Panc1 (cell line): Measurements from ENCODE around the gene NID1. TPM values are rescaled to one million over a fixed set of nuclear protein-coding genes. Genes with fewer than 3 reads are reported as not detected.

Experiments
- ATAC-seq: fragments of 200-7000 bp; cut with Tn5 transposase; 2 replicates; pipeline ENCODE4 v1.9.1; 2020; ENCODE audit warnings: mild to moderate bottlenecking, moderate library complexity
- BruUV-seq: library from RNA; stranded (reverse); fragments of 400-500 nt; replicated peaks from 2 replicates; lab custom pipeline; 2021; lab: Mats Ljungman, UMichigan
- CTCF ChIA-PET: fragments of 300-600 bp; sonication (Branson Sonifier 250); formaldehyde crosslinking; loops from one replicate; lab custom pipeline; 2022; ENCODE audit warnings: antibody characterized with exemption; lab: Charles Lee
- POLR2A ChIA-PET: fragments of 300-600 bp; sonication (Branson Sonifier 250); formaldehyde crosslinking; loops from one replicate; lab custom pipeline; 2022; ENCODE audit warnings: antibody characterized with exemption; lab: Charles Lee
- DNase-seq: peaks from one replicate; pipeline ENCODE4 v3.0.0-alpha.2; 2010; ENCODE audit warnings: low read depth, low spot score
- H3K27ac ChIP-seq: 2 replicates; pipeline ENCODE4 v1.5.1; 2011; ENCODE audit warnings: mild to moderate bottlenecking, low read length, inconsistent platforms
- H3K27me3 ChIP-seq: fragments of 200-500 bp; sonication (Bioruptor generic); 2 replicates; pipeline ENCODE4 v1.6.0; 2014; ENCODE audit warnings: low read length, inconsistent platforms; ENCODE audit not compliant: control insufficient read depth, insufficient read depth
- H3K36me3 ChIP-seq: fragments of 200-500 bp; sonication (Bioruptor generic); 2 replicates; pipeline ENCODE4 v1.5.1; 2014; ENCODE audit warnings: inconsistent platforms, mild to moderate bottlenecking, low read length, moderate library complexity; ENCODE audit not compliant: control insufficient read depth, insufficient read depth
- H3K4me1 ChIP-seq: 2 replicates; pipeline ENCODE4 v1.5.1; 2011; ENCODE audit warnings: inconsistent platforms, mild to moderate bottlenecking, low read length, moderate library complexity; ENCODE audit not compliant: control insufficient read depth, insufficient read depth
- H3K4me3 ChIP-seq, 2 experiments: 2 replicates each; pipeline ENCODE4 v1.5.1; 2011 to 2012; ENCODE audit warnings: low read depth in 2 of 2, low read length in 2 of 2, mild to moderate bottlenecking in 2 of 2, inconsistent platforms in 1 of 2, moderate library complexity in 1 of 2
- H3K9me3 ChIP-seq: fragments of 200-500 bp; sonication (Bioruptor generic); 2 replicates; pipeline ENCODE4 v1.5.1; 2014; ENCODE audit warnings: low read depth, mild to moderate bottlenecking, inconsistent platforms, low read length, moderate library complexity; ENCODE audit not compliant: control insufficient read depth, insufficient read depth
- CTCF ChIP-seq: fragments of 450-650 bp; IDR thresholded peaks from 2 replicates; pipeline ENCODE4 v1.5.1; 2017; ENCODE audit warnings: mild to moderate bottlenecking
- POLR2AphosphoS5 ChIP-seq: IDR thresholded peaks from 2 replicates; pipeline ENCODE4 v1.6.1; 2012; ENCODE audit warnings: mild to moderate bottlenecking, low read depth, low read length, moderate library complexity
- REST ChIP-seq, 2 experiments: IDR thresholded peaks; 2 replicates each; pipeline ENCODE4 v1.6.1; 2011 to 2012; ENCODE audit warnings: low read depth in 2 of 2, control low read depth in 1 of 2, low read length in 1 of 2, mild to moderate bottlenecking in 1 of 2, moderate library complexity in 1 of 2; ENCODE audit not compliant: insufficient read depth in 1 of 2
- SIN3A ChIP-seq: IDR thresholded peaks from 2 replicates; pipeline ENCODE4 v1.6.1; 2012; ENCODE audit warnings: low read depth, mild to moderate bottlenecking, low read length, moderate library complexity, borderline replicate concordance; ENCODE audit not compliant: insufficient read depth
- TCF7L2 ChIP-seq: IDR thresholded peaks from 2 replicates; pipeline ENCODE4 v1.6.1; 2011; ENCODE audit warnings: mild to moderate bottlenecking, low read depth, low read length, inconsistent platforms
- in situ Hi-C: cut with HindIII; loops from 2 replicates; pipeline ENCODE4 v1.10.0; 2016; ENCODE audit warnings: low sequenced_read_pairs, low pct_unique_long_range_greater_than_20kb
- intact Hi-C: fragments of 100-400 bp; cut with micrococcal nuclease; formaldehyde crosslinking; loops from one replicate; pipeline ENCODE4 v1.10.0; 2022; ENCODE audit not compliant: unreplicated experiment
- total RNA-seq: library from RNA; stranded (reverse); gene quantifications from one replicate; pipeline ENCODE4 v1.2.1, GENCODE V29; 2021; ENCODE audit not compliant: unreplicated experiment

NID1 gene
- total RNA-seq, 1 experiment from 2014 or later: 89.3 TPM

DNA sequence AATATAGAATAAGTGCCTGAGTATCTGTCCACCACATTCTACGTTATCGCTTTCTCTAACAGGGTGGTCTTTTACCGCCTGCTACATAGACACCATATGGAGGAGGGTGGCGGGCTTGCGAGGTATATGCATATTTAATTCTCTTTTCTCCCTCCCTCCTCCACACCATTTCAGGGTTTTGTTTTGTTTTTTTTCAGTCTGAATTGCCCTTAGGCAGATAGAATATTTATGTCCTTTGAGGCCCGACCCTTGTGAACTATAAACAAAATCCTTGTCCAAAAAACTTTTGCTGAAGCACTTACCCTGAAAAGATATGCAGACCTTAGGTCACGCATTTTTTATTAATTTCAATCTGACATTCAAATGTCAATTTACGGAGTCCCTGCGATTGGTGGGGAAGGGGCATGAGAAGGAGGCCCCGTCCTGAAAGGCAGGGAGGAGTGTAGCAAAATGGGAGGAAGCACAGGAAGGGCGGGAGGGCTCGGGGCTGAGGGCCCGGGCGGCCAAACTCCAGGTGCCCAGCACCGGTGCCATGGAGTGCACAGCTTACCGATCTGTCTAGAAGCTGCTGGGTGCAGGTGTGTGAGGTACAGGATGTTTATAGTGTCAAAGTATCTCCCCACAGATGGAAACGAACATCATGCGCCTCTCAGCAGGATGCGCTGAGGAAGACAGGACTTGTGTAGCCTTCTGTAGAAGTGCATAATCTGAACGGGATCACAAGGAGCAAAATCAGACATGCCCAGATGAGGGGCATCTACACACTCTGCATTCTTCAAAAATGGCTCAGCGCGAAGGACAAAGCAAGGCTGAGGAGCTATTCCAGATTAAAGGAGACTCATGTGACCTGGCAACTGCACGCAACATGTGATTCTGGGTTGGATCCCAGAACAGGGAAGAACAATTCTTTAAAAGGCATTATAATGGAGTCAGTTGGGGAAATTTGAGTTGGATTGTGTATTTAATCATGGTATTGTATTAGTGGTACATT is 129.4 kb downstream of the NID1 start:
- Histone ChIP-seq H3K4me3 (no peak overlapping the region), H3K4me1 (peaks cover 10% of the 10 kb centered on the region; the same call in 1 of the 2 replicates), H3K27me3 (no peaks in the 10 kb centered on the region), H3K9me3 (no peaks in the 10 kb centered on the region), H3K27ac (no peak overlapping the region; the same call in 1 of the 2 replicates), H3K36me3 (no peaks in the 10 kb centered on the region)
- ChIA-PET POLR2A (interaction anchor here (0.6 to 1.1 kb wide), 2 partner anchors 12 to 79 kb away, joined by 3 to 5 read pairs; no protein-coding TSS in a partner anchor), CTCF (interaction anchor here (1.5 kb wide), 1 partner anchor 36 kb away, joined by 7 read pairs; no protein-coding TSS in a partner anchor)
- in situ Hi-C loops: no loop called here
- no peak for TF ChIP-seq REST (IDR thresholded peaks at IDR 0.05; ENCODE audit: insufficient read depth in 1 of 2, low read depth in 2 of 2, low read length in 1 of 2)
- no peak for TF ChIP-seq CTCF
- TF ChIP-seq POLR2AphosphoS5: no peak
- TF ChIP-seq SIN3A: no peak
- TF ChIP-seq TCF7L2: no peak
- no peak for DNase-seq
- BruUV-seq: no TSS peak
- ATAC-seq: no peak
- intact Hi-C loops: no loop called here

DNA sequence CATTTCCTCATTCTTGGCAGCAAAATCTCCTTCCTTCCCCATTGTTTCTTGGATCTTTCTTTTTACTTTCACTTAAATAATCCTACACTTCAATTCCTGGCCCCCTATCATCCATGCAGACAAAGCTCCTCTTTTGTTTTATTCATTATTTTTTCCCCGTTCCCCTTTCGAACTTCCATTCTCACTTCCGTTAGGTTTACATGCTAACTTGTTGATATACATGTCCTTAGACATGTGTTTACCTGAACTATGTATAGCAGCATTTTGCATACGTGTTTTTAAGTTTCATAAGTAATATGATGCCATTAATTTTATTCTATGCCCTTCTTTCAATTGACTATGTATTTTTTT is 131.1 kb downstream of the NID1 start:
- Histone ChIP-seq H3K27me3 (no peaks in the 10 kb centered on the region), H3K36me3 (no peaks in the 10 kb centered on the region), H3K4me1 (peaks cover 10% of the 10 kb centered on the region; the same call in 1 of the 2 replicates), H3K9me3 (no peaks in the 10 kb centered on the region), H3K27ac (no peak overlapping the region; the same call in 1 of the 2 replicates), H3K4me3 (no peak overlapping the region)
- no TSS peak for BruUV-seq
- ChIA-PET POLR2A (no interaction called here), CTCF (interaction anchor here (0.6 to 1.5 kb wide), 3 partner anchors 10 to 38 kb away, joined by 3 to 7 read pairs (median 3); no protein-coding TSS in a partner anchor)
- ATAC-seq (no peak), DNase-seq (no peak)
- TF ChIP-seq POLR2AphosphoS5: no peak
- intact Hi-C loops (no loop called here), in situ Hi-C loops (no loop called here)
